Measurements from ENCODE around the gene CTNND2.

Gene CTNND2

GRCh38 chr5:11300736-11301135 is 603.5 kb downstream of the CTNND2 start:
- DNase-seq = no peak

- DNase-seq = no peak
Observed at GRCh38 chr5:11298877-11299276, 605.4 kb downstream of the CTNND2 start.

GRCh38 chr5:11293523-11293922 is 610.7 kb downstream of the CTNND2 start:
- no peak for DNase-seq

- no peak for DNase-seq
Observed at GRCh38 chr5:11292648-11293356, 611.4 kb downstream of the CTNND2 start.

- no peak for DNase-seq
Observed at GRCh38 chr5:11289733-11290132, 614.5 kb downstream of the CTNND2 start.

- DNase-seq = no peak
Observed at GRCh38 chr5:11289208-11289607, 615.0 kb downstream of the CTNND2 start.

- no peak for DNase-seq
Observed at GRCh38 chr5:11281842-11282241, 622.4 kb downstream of the CTNND2 start.

- no peak for DNase-seq
Observed at GRCh38 chr5:11277323-11277722, 626.9 kb downstream of the CTNND2 start.

- no peak for DNase-seq
Observed at GRCh38 chr5:11273180-11273903, 630.9 kb downstream of the CTNND2 start.

- no peak for DNase-seq
Observed at GRCh38 chr5:11269515-11269914, 634.7 kb downstream of the CTNND2 start.

GRCh38 chr5:11268891-11269290 is 635.4 kb downstream of the CTNND2 start:
- no peak for DNase-seq

- no peak for DNase-seq
Observed at GRCh38 chr5:11266331-11266730, 637.9 kb downstream of the CTNND2 start.

- DNase-seq = no peak
Observed at GRCh38 chr5:11261241-11261640, 643.0 kb downstream of the CTNND2 start.

GRCh38 chr5:11258001-11258400 is 646.2 kb downstream of the CTNND2 start:
- no peak for DNase-seq

- DNase-seq = no peak
Observed at GRCh38 chr5:11252523-11252922, 651.7 kb downstream of the CTNND2 start.

GRCh38 chr5:11252075-11252474 is 652.2 kb downstream of the CTNND2 start:
- DNase-seq = no peak

- DNase-seq = no peak
Observed at GRCh38 chr5:11251247-11251646, 653.0 kb downstream of the CTNND2 start.

- no peak for DNase-seq
Observed at GRCh38 chr5:11248966-11249365, 655.3 kb downstream of the CTNND2 start.

- DNase-seq = no peak
Observed at GRCh38 chr5:11247224-11247623, 657.0 kb downstream of the CTNND2 start.

- no peak for DNase-seq
Observed at GRCh38 chr5:11240293-11241190, 663.7 kb downstream of the CTNND2 start.

GRCh38 chr5:11239261-11240015 is 664.8 kb downstream of the CTNND2 start:
- DNase-seq = no peak

- no peak for DNase-seq
Observed at GRCh38 chr5:11234501-11234911, 669.7 kb downstream of the CTNND2 start.

- no peak for DNase-seq
Observed at GRCh38 chr5:11230890-11231289, 673.4 kb downstream of the CTNND2 start.

Measured in activated CD4-positive, CD25-positive, alpha-beta regulatory T cell (primary cell).